Liver (tissue), 3 donors: ENCODE results near the gene BHLHA15.

ENCODE experiments used
- EGR1 ChIP-seq, 2 donors: IDR thresholded peaks; 2 replicates each; pipeline ENCODE4 v1.6.1; 2016 to 2018; ENCODE audit warnings: antibody characterized with exemption in 2 of 2, low read depth in 2 of 2
- FOXA2 ChIP-seq: IDR thresholded peaks from 2 replicates; pipeline ENCODE4 v1.6.1; 2016; ENCODE audit warnings: antibody characterized with exemption
- GABPA ChIP-seq, 2 donors: IDR thresholded peaks in 1 of 2; conservative IDR thresholded peaks in 1 of 2; 2 replicates each; pipeline ENCODE4 v1.6.1; 2016; ENCODE audit warnings: antibody characterized with exemption in 2 of 2, mild to moderate bottlenecking in 1 of 2, moderate library complexity in 1 of 2
- HNF4A ChIP-seq, 2 donors: conservative IDR thresholded peaks; 2 replicates each; pipeline ENCODE4 v1.6.1; 2016; ENCODE audit warnings: antibody characterized with exemption in 2 of 2, mild to moderate bottlenecking in 2 of 2
- JUND ChIP-seq, 2 donors: IDR thresholded peaks; 2 replicates each; pipeline ENCODE4 v1.6.1; 2016; ENCODE audit warnings: antibody characterized with exemption in 2 of 2
- RAD21 ChIP-seq, 2 donors: IDR thresholded peaks; 2 replicates each; pipeline ENCODE4 v1.6.1; 2016; ENCODE audit warnings: antibody characterized with exemption in 2 of 2, mild to moderate bottlenecking in 2 of 2
- SP1 ChIP-seq: IDR thresholded peaks from 2 replicates; pipeline ENCODE4 v1.6.1; 2018; ENCODE audit warnings: antibody characterized with exemption, mild to moderate bottlenecking
- YY1 ChIP-seq: IDR thresholded peaks from 2 replicates; pipeline ENCODE4 v1.6.1; 2016; ENCODE audit warnings: antibody characterized with exemption, mild to moderate bottlenecking
- TF ChIP-seq, protein P1 (sequence below): fragments of 150-350 bp; IDR thresholded peaks from 2 replicates; pipeline ENCODE4 v1.5.1; 2017; ENCODE audit warnings: improper control_type of control experiment, low read depth, low read length; ENCODE audit not compliant: missing input control
- TF ChIP-seq, protein P2 (sequence below): IDR thresholded peaks from 2 replicates; pipeline ENCODE4 v1.6.1; 2016; ENCODE audit warnings: antibody characterized with exemption
- TF ChIP-seq, protein P3 (sequence below): IDR thresholded peaks from 2 replicates; pipeline ENCODE4 v1.6.1; 2016; ENCODE audit warnings: antibody characterized with exemption
- donor health status: healthy.
- donor health status: healthy.

DNA sequence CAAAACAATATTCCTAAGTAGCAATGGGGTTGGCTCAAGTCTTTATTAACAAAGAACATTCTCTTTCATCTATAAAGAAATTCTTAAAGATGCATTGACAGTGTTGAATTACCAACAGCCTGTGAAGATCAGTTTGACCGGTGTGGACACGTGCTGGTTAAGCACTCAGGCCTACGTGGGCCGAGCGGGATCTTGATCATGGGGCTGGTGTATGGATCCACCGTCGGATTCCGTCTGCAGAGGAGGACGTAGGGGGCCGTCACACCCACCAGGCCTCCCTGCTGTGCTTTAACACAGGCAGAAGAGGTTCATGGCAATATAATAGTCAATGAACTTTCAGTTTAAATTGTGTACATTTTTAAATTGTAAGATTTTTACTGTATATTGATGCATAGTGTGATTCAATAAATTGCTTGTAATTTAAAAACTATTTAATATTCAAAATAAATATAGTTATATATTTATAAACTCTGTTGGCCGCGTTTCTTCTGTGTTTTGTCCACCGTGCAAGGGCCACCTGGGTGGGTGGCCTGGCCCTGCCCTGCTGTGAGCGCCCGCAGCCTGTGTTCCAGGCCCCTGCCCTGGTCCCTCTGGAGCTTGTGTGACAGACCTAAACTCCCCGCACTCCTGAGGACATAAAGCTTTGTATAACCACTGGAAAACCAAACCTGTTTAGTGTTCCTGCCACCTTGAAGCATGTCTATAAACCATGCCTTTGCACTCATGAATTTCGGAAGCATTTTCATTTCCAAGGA, 1.9 kb upstream of the BHLHA15 start:
- TF ChIP-seq, protein P1, sequence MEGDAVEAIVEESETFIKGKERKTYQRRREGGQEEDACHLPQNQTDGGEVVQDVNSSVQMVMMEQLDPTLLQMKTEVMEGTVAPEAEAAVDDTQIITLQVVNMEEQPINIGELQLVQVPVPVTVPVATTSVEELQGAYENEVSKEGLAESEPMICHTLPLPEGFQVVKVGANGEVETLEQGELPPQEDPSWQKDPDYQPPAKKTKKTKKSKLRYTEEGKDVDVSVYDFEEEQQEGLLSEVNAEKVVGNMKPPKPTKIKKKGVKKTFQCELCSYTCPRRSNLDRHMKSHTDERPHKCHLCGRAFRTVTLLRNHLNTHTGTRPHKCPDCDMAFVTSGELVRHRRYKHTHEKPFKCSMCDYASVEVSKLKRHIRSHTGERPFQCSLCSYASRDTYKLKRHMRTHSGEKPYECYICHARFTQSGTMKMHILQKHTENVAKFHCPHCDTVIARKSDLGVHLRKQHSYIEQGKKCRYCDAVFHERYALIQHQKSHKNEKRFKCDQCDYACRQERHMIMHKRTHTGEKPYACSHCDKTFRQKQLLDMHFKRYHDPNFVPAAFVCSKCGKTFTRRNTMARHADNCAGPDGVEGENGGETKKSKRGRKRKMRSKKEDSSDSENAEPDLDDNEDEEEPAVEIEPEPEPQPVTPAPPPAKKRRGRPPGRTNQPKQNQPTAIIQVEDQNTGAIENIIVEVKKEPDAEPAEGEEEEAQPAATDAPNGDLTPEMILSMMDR = no peak
- no peak for TF ChIP-seq SP1
- TF ChIP-seq, protein P2, sequence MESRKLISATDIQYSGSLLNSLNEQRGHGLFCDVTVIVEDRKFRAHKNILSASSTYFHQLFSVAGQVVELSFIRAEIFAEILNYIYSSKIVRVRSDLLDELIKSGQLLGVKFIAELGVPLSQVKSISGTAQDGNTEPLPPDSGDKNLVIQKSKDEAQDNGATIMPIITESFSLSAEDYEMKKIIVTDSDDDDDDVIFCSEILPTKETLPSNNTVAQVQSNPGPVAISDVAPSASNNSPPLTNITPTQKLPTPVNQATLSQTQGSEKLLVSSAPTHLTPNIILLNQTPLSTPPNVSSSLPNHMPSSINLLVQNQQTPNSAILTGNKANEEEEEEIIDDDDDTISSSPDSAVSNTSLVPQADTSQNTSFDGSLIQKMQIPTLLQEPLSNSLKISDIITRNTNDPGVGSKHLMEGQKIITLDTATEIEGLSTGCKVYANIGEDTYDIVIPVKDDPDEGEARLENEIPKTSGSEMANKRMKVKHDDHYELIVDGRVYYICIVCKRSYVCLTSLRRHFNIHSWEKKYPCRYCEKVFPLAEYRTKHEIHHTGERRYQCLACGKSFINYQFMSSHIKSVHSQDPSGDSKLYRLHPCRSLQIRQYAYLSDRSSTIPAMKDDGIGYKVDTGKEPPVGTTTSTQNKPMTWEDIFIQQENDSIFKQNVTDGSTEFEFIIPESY = no peak
- TF ChIP-seq, protein P3, sequence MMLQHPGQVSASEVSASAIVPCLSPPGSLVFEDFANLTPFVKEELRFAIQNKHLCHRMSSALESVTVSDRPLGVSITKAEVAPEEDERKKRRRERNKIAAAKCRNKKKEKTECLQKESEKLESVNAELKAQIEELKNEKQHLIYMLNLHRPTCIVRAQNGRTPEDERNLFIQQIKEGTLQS = no peak
- TF ChIP-seq JUND (IDR thresholded peaks at IDR 0.05) = no peak
- TF ChIP-seq GABPA (IDR thresholded peaks at IDR 0.05 in 1 of 2, conservative IDR thresholded peaks at IDR 0.05 in 1 of 2) = no peak
- no peak for TF ChIP-seq RAD21 (IDR thresholded peaks at IDR 0.05)
- TF ChIP-seq YY1 = no peak
- TF ChIP-seq HNF4A (conservative IDR thresholded peaks at IDR 0.05) = no peak
- no peak for TF ChIP-seq FOXA2
- no peak for TF ChIP-seq EGR1 (IDR thresholded peaks at IDR 0.05; ENCODE audit: low read depth in 2 of 2)
